NCI-H82 treated with DMSO at 0.1 percent for 48 hours (cell line): Measurements from ENCODE around the gene CDH13.

ENCODE experiments used
- DNase-seq: peaks from one replicate; lab custom pipeline; 2025; ENCODE audit not compliant: unreplicated experiment; lab: John Stamatoyannopoulos, UW

The CDH13 gene

GRCh38 chr16:83102336-83102735 is 475.6 kb downstream of the CDH13 start:
- no peak for DNase-seq

GRCh38 chr16:83105279-83106077 is 478.7 kb downstream of the CDH13 start:
- DNase-seq, result no peak

- DNase-seq, result no peak
Measured at GRCh38 chr16:83109490-83110125, 482.8 kb downstream of the CDH13 start.

DNA sequence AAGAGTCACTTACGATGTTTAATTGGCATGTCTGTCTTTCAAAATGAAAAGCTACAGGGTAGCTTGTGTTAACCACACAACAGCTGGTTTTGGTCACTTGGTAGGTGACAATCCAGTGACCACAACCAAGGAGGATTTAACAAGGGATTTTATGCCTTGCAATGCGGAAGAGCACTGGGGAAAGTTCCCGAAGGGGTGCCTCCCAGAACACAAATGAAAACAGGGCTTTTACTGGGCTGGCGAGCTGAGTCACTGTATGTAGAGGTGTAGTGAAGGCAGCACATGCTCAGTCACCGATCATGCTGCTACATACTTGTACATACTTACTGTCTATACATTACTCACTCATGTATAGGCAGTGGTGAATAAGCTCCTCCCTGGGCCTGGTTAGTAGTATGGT is 483.5 kb downstream of the CDH13 start:
- no peak for DNase-seq

DNA sequence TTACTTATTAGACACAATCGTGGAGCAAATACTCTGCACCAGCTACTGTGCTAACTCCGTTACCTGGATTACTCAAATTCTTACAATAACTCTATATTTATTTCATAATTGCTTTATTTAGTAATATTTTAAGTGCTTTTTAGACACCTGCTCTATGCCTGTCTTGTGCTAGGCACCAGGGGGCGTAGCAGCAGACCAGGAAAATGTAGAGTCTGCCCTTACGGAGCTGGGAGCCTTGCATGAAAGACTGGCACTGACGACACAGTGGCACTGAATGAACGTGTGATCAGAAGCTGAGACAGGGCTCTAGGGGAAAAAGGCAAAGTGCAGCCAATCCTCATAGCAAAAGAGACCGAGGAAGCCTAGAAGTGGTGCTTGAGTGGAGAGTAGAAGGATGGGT is 486.5 kb downstream of the CDH13 start:
- DNase-seq, result no peak

DNA sequence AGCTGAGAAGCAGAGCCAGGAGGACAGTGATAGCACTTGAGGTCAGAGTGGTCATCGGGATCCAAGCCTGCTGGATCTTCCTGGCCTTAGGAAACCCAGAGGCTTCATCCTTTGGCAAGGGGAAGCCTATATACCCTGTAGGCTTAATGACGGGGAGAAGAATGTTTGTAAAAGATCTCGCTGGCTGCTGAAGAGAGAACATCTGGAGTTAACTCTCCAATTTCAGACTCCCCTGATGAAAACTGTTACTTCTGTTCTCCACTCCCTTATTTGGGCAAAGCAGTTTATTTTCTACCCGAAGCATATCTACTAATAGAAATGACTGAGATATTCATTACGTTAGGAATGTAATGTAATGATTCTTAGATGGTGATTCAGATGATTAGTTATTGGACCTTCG is 487.0 kb downstream of the CDH13 start:
- no peak for DNase-seq

GRCh38 chr16:83115491-83116232 is 488.9 kb downstream of the CDH13 start:
- no peak for DNase-seq

GRCh38 chr16:83116274-83116892 is 489.6 kb downstream of the CDH13 start:
- no peak for DNase-seq

GRCh38 chr16:83117810-83118209 is 491.0 kb downstream of the CDH13 start:
- DNase-seq, result no peak

- DNase-seq, result no peak
Measured at GRCh38 chr16:83118365-83118764, 491.6 kb downstream of the CDH13 start.

DNA sequence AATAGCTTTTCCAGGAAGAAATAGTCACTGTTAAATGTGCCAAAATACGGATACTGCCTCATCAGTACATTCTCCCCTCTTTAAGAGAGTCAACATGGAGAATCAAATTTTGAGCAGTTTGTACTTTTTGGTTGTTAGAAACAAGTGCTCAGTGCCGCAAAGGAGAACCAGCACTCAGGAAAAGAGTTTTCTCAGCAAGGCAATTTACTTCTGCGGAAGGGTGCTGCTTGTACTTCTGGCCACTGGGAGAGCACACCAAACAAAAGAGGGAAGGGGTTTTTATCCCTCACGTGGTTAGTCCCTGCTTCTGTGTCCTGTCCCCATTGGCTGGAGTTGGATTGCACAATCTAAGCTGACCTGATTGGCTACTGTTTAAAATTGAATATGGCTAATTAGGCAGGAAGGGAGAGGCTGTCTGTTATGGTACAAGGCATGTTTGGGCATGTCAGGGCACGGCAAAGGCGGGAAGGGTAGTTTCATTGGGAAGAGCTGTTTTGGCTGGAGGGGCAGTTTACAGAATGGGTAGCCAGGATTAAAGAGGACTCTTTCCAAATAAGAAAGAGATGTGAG is 499.3 kb downstream of the CDH13 start:
- DNase-seq, result no peak

DNA sequence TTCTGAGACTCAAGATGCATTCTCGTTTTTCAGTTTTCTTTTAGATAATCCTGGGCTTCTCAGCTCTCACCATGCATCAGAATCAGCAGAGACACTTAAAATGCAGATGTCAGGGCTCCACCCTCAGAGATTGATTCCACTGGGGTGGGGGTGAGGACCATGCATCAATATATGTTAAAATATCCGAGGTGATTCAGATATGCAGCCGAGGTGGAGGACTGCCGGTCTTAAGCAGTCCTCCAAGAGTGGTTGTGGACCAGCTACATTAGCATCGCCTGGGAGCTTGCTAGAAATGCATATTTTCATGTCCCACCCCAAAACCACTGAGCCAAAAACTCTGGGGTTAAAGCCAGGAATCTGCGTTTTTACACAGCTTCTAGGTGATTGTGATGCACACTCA is 501.3 kb downstream of the CDH13 start:
- no peak for DNase-seq

DNA sequence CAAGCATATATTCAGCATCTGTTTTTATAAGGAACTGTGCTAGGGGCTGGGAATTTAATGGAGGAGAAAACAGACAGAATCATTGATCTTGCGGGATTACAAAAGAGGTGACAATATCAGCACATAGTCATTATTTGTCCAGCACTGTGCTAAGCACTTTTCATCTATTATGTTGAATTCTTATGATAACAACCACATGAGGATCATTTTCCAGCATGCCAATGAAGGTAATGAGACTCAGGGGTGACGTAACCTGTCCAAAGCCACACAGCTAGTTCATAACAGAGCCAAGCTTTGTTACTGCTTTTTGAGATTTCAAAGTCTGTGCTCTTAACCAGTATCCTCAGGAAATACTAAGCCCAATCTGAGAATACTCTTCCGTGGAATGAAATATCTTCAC is 503.3 kb downstream of the CDH13 start:
- no peak for DNase-seq

GRCh38 chr16:83134638-83135037 is 507.9 kb downstream of the CDH13 start:
- no peak for DNase-seq

DNA sequence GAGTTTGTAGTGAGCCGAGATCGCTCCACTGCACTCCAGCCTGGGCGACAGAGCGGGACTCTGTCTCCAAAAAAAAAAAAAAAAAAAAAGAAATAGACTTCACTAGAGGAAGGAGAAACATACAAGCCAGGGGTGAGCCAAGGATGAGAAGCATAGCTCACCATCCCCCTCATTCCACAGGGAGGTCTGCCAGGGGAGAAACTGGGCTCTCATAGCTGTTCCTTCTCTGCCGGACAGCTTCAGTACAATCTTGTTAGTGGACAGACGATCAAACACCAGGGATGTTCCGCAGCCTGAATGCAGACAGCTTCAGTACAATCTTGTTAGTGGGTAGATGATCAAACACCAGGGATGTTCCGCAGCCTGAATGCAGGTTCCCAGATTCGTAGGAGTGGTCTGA is 509.6 kb downstream of the CDH13 start:
- DNase-seq, result no peak

- DNase-seq, result no peak
Measured at GRCh38 chr16:83136924-83137323, 510.2 kb downstream of the CDH13 start.

DNA sequence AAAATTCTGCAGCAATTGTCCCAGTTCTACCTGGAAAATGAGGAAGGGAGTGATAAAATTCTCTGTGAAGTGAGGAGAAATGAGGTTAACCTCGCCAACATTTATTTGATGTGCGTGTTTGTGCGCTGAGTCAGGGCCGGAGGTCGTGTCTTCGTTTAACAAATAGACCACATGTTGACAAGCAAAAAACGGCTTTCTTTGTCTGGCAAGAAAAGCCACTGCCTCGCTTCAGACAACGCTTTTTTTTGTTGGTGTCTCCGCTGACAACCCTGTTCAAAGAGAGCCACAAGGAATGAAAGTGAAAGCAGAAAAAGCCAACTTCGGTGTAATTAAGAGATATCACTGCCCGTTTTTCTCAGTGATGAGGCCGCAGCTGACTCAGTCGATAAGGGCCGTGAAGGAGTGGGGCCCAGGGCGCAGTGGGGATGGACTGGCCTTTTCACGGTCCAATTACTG is 510.6 kb downstream of the CDH13 start:
- no peak for DNase-seq

GRCh38 chr16:83137894-83138293 is 511.1 kb downstream of the CDH13 start:
- no peak for DNase-seq

- no peak for DNase-seq
Measured at GRCh38 chr16:83138512-83138911, 511.7 kb downstream of the CDH13 start.

DNA sequence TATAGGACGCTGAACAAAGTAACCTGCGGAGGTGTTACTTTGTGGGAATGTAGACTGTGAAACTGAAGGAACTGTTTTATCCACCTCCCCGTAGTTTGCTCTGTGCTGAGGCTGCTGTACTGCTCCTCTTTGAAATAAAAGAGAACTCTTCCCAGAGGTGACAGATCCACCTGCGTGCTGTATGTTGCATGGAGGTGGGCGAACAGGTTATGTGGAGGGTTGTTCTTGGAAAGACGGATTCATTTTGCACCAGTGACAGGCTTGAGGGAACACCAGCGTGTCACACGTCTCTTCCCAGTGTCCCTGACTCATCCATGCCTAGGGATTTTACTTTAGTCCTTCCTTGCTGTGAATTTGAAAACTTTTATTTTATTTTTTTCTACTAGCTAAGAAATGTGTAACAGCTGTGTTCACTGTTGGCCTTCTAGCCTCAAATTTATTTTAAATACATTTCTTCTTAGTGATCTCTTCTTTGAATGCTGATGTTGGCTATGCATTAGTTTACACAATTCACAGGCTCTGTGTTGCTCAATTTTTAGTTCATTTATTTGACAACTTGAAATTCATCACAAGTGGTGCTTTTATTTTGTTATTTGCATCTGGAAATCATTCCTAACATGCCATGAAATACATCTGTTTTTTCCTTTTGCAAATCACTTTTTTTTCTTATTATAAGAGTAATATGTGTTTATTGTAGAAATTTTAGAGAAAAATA is 512.4 kb downstream of the CDH13 start:
- DNase-seq, result no peak

DNA sequence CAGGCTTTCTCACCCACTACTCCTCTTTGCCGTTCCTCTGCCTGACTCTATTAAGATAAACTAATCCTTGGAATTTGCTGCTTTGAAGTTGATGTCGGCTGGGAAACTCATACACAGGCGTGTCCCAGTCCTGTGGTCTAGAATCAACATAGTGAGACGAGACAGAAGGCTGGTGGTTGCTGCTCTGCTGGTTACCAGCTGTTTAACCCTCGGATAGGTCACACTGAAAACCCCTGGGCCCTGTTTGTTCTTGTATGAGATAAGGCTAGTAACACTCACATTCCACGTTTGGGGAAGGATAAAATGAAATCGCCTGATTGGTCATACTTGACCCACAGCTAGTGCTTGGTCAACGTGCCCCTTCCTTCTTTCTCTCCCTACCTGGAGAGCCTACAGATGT is 517.0 kb downstream of the CDH13 start:
- DNase-seq, result no peak
